ENCODE measurements around the gene EPHB2.
A peak's percentile ranks its signal among the peaks of the same experiment; 100 is the strongest.

Gene EPHB2

DNA sequence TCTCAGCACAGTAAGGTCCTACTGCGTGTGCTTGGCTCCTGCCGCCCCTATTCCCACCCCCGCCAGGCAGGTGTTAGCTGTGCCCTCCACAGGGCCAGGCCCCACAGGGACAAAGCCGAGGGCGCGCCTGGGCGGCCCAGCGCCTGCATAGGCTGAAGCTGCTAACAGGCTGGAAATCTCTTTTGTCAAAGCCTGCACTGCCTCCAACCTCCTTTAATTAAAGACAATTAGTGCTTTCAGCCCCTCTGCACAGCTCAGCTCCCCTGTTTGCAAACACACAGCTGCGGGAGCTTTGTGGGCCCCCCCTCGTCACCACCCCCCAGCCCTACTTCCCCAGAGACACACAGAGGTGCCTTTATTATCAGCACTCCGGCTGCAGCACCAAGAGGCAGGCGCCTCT lies 95.9 kb downstream of the EPHB2 start:
- H4K91ac ChIP-seq (ENCODE audit: low read depth, low read length, poor library complexity) = no peak overlapping the region
- peaks cover 39 to 44% of the 10 kb centered on the region in 2 donors for H3K4me1 ChIP-seq (ENCODE audit: control insufficient read depth in 2 of 2, insufficient read depth in 1 of 2, low read depth in 1 of 2, low read length in 2 of 2)
- no peak overlapping the region for H2BK12ac ChIP-seq (ENCODE audit: low read length)
- no peak overlapping the region for H2BK15ac ChIP-seq (ENCODE audit: low read length)
- no peaks in the 10 kb centered on the region for H3K9me3 ChIP-seq (replicated peaks in 1 of 2; ENCODE audit: control insufficient read depth in 2 of 2, insufficient read depth in 1 of 2, low read depth in 1 of 2, low read length in 2 of 2)
- WGBS, 2 donors (ENCODE audit: extremely low coverage in 2 of 2, insufficient read length in 2 of 2, insufficient replicate concordance in 1 of 2) = no CpG with 5 or more reads among the region's 12 CpGs
- H3K18ac ChIP-seq (ENCODE audit: low read length) = peak overlapping the region; percentile 58
- H3K4me2 ChIP-seq (ENCODE audit: insufficient read depth, low read length, poor library complexity, severe bottlenecking) = peak overlapping the region; percentile 28
- H3K9ac ChIP-seq (ENCODE audit: low read depth, low read length, poor library complexity) = no peak overlapping the region
- no peak overlapping the region for H2AFZ ChIP-seq (ENCODE audit: low read length)
- peak; percentile 70 for DNase-seq (ENCODE audit: low spot score)
- no peak overlapping the region for H3K23ac ChIP-seq (ENCODE audit: low read depth, low read length, poor library complexity)
- peaks cover 0 to 8% (median 0%) of the 10 kb centered on the region in 3 experiments for H3K27me3 ChIP-seq (ENCODE audit: control insufficient read depth in 3 of 3, insufficient read depth in 3 of 3, low read depth in 1 of 3, low read length in 3 of 3)
- H3K79me1 ChIP-seq (ENCODE audit: low read depth, low read length) = peaks cover 2% of the 10 kb centered on the region
- no peak overlapping the region for H3K4me3 ChIP-seq (ENCODE audit: low read length in 2 of 2)
- no peak overlapping the region for H3K4ac ChIP-seq (ENCODE audit: low read length)
- H2AK5ac ChIP-seq (ENCODE audit: low read depth, low read length) = no peak overlapping the region
- no peak overlapping the region for H4K8ac ChIP-seq (ENCODE audit: low read depth, low read length)
- no peaks in the 10 kb centered on the region for H3K36me3 ChIP-seq (replicated peaks in 1 of 2; ENCODE audit: control insufficient read depth in 2 of 2, insufficient read depth in 2 of 2, low read length in 2 of 2)
- H2BK5ac ChIP-seq (ENCODE audit: low read length) = no peak overlapping the region
- H3K14ac ChIP-seq (ENCODE audit: low read length) = no peak overlapping the region
- H3K27ac ChIP-seq (replicated peaks; ENCODE audit: low read length) = no peak overlapping the region
- H2BK120ac ChIP-seq (ENCODE audit: low read depth, low read length) = no peak overlapping the region

DNA sequence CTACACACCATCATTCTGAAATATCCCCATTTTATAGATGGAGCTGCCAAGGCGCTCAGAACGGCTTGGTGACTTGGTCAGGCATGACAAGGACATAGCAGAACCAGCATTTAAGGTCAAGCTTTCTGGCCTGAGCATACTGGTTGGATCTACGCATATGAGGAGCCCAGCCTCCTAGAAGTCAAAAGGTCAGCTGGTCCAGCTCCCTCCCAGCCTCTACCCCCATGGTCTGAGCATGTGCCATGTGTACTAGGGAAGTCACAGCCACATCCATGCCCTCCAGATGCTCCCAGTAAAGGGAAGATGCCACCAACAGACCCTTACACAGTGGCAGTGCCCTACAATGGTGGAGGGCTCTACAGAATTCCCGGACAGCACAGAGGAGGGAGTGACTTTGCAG lies 96.7 kb downstream of the EPHB2 start:
- Histone ChIP-seq H3K27me3 (ENCODE audit: control insufficient read depth in 3 of 3, insufficient read depth in 3 of 3, low read depth in 1 of 3, low read length in 3 of 3) (peaks cover 0 to 8% (median 0%) of the 10 kb centered on the region in 3 experiments), H3K23ac (ENCODE audit: low read depth, low read length, poor library complexity) (no peak overlapping the region), H2BK120ac (ENCODE audit: low read depth, low read length) (no peak overlapping the region), H3K36me3 (replicated peaks in 1 of 2; ENCODE audit: control insufficient read depth in 2 of 2, insufficient read depth in 2 of 2, low read length in 2 of 2) (no peaks in the 10 kb centered on the region), H3K14ac (ENCODE audit: low read length) (no peak overlapping the region), H3K27ac (replicated peaks; ENCODE audit: low read length) (no peak overlapping the region), H3K4me2 (ENCODE audit: insufficient read depth, low read length, poor library complexity, severe bottlenecking) (no peak overlapping the region), H2AK5ac (ENCODE audit: low read depth, low read length) (no peak overlapping the region), H3K18ac (ENCODE audit: low read length) (peak overlapping the region; percentile 9), H2BK15ac (ENCODE audit: low read length) (no peak overlapping the region), H2BK5ac (ENCODE audit: low read length) (no peak overlapping the region), H4K8ac (ENCODE audit: low read depth, low read length) (no peak overlapping the region), H2AFZ (ENCODE audit: low read length) (no peak overlapping the region), H2BK12ac (ENCODE audit: low read length) (no peak overlapping the region), H3K79me1 (ENCODE audit: low read depth, low read length) (peaks cover 2% of the 10 kb centered on the region), H3K4me3 (ENCODE audit: low read length in 2 of 2) (no peak overlapping the region), H3K9me3 (replicated peaks in 1 of 2; ENCODE audit: control insufficient read depth in 2 of 2, insufficient read depth in 1 of 2, low read depth in 1 of 2, low read length in 2 of 2) (no peaks in the 10 kb centered on the region), H4K91ac (ENCODE audit: low read depth, low read length, poor library complexity) (no peak overlapping the region), H3K9ac (ENCODE audit: low read depth, low read length, poor library complexity) (no peak overlapping the region), H3K4ac (ENCODE audit: low read length) (no peak overlapping the region), H3K4me1 (ENCODE audit: control insufficient read depth in 2 of 2, insufficient read depth in 1 of 2, low read depth in 1 of 2, low read length in 2 of 2) (peaks cover 34 to 38% of the 10 kb centered on the region in 2 donors)
- no CpG with 5 or more reads among the region's 4 CpGs for WGBS, 2 donors (ENCODE audit: extremely low coverage in 2 of 2, insufficient read length in 2 of 2, insufficient replicate concordance in 1 of 2)
- no peak for DNase-seq (ENCODE audit: low spot score)

DNA sequence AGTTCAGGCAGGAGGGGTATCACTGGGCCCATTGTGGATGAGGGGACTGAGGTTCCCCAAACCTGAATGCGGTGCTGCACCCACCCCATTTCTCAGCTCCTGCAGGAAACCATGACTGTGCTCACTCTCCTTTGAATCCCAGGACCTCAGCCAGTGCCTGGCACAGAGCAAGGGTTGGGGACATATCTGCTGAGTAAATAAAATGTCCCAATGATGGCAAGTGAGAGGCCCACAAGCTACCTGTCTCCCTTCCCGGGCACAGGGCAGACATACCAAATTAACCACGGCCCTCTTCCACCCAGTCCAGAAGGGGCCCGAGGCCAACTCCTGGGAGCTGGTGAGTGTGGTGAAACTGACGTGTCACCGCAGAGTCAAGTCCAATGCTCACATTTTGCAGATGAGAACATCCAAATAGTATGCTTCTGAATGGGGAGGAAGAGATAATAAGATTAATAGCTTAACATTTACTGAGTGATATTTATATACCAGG lies 97.6 kb downstream of the EPHB2 start:
- Histone ChIP-seq H3K4me1 (ENCODE audit: control insufficient read depth in 2 of 2, insufficient read depth in 1 of 2, low read depth in 1 of 2, low read length in 2 of 2) (peaks cover 32% of the 10 kb centered on the region in 2 donors), H2AK5ac (ENCODE audit: low read depth, low read length) (peak overlapping the region; percentile 41)

DNA sequence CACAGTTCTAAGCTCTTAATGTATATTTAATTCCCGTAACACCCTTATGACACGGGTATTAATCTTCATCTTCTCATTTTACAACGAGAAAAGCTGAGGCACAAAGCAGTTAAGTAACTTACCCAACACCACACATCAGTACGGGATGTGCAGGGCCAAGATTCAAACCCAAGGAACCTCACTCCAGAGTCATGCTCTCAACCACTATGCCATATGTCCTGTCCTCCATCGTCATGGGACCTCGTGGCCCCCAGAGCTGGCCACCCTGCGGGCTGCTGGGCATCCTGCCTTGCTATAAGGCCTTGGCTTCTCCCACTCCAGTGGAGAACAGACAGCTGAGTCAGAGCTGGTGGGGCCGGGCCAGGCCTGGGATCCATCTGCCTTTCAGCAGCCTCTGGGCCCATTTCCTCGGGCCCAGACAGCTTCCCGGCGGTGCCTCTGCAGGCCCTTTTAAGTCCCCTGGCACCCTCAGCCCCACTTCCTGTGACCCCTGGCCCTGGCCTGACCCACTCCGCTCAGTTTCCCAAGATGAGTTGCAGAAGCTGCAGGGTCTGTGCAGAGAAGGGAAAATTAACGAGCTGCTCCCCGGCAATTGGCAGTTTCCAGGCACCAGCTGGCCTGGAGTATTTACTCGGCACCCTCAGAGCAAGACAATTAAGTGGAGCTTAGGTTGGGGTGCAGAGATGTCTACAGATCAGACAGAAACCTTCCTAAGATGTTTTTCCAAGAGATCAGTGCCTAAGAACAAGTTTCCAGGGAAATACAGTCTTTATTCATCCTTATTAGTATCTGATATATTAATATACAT lies 98.2 kb downstream of the EPHB2 start:
- Histone ChIP-seq H2BK5ac (ENCODE audit: low read length) (no peak overlapping the region), H3K4me1 (ENCODE audit: control insufficient read depth in 2 of 2, insufficient read depth in 1 of 2, low read depth in 1 of 2, low read length in 2 of 2) (peaks cover 31 to 32% of the 10 kb centered on the region in 2 donors)
- DNase-seq (ENCODE audit: low spot score) = no peak

More for the DNA sequence above, 97.6 kb downstream of the EPHB2 start:
- Histone ChIP-seq H2BK5ac (ENCODE audit: low read length) (no peak overlapping the region), H3K9ac (ENCODE audit: low read depth, low read length, poor library complexity) (no peak overlapping the region), H4K91ac (ENCODE audit: low read depth, low read length, poor library complexity) (no peak overlapping the region), H3K14ac (ENCODE audit: low read length) (no peak overlapping the region), H3K79me1 (ENCODE audit: low read depth, low read length) (no peaks in the 10 kb centered on the region), H3K4me2 (ENCODE audit: insufficient read depth, low read length, poor library complexity, severe bottlenecking) (no peak overlapping the region), H3K27me3 (ENCODE audit: control insufficient read depth in 3 of 3, insufficient read depth in 3 of 3, low read depth in 1 of 3, low read length in 3 of 3) (peaks cover 0 to 8% (median 0%) of the 10 kb centered on the region in 3 experiments), H3K27ac (replicated peaks; ENCODE audit: low read length) (no peak overlapping the region), H2BK120ac (ENCODE audit: low read depth, low read length) (no peak overlapping the region), H2BK12ac (ENCODE audit: low read length) (no peak overlapping the region), H2AFZ (ENCODE audit: low read length) (no peak overlapping the region), H3K4me3 (ENCODE audit: low read length in 2 of 2) (no peak overlapping the region), H3K23ac (ENCODE audit: low read depth, low read length, poor library complexity) (no peak overlapping the region), H3K36me3 (replicated peaks in 1 of 2; ENCODE audit: control insufficient read depth in 2 of 2, insufficient read depth in 2 of 2, low read length in 2 of 2) (peaks cover 0 to 2% of the 10 kb centered on the region in 2 donors), H3K4ac (ENCODE audit: low read length) (no peak overlapping the region), H4K8ac (ENCODE audit: low read depth, low read length) (no peak overlapping the region), H3K18ac (ENCODE audit: low read length) (no peak overlapping the region), H3K9me3 (replicated peaks in 1 of 2; ENCODE audit: control insufficient read depth in 2 of 2, insufficient read depth in 1 of 2, low read depth in 1 of 2, low read length in 2 of 2) (no peaks in the 10 kb centered on the region), H2BK15ac (ENCODE audit: low read length) (no peak overlapping the region)
- no peak for DNase-seq (ENCODE audit: low spot score)
- no CpG with 5 or more reads among the region's 6 CpGs for WGBS, 2 donors (ENCODE audit: extremely low coverage in 2 of 2, insufficient read length in 2 of 2, insufficient replicate concordance in 1 of 2)

More for the DNA sequence above, 98.2 kb downstream of the EPHB2 start:
- Histone ChIP-seq H3K23ac (ENCODE audit: low read depth, low read length, poor library complexity) (no peak overlapping the region), H3K9me3 (replicated peaks in 1 of 2; ENCODE audit: control insufficient read depth in 2 of 2, insufficient read depth in 1 of 2, low read depth in 1 of 2, low read length in 2 of 2) (no peaks in the 10 kb centered on the region), H3K4ac (ENCODE audit: low read length) (no peak overlapping the region), H2BK120ac (ENCODE audit: low read depth, low read length) (no peak overlapping the region), H3K27ac (replicated peaks; ENCODE audit: low read length) (no peak overlapping the region), H3K4me3 (ENCODE audit: low read length in 2 of 2) (no peak overlapping the region), H3K4me2 (ENCODE audit: insufficient read depth, low read length, poor library complexity, severe bottlenecking) (no peak overlapping the region), H2BK15ac (ENCODE audit: low read length) (no peak overlapping the region), H2AFZ (ENCODE audit: low read length) (no peak overlapping the region), H2BK12ac (ENCODE audit: low read length) (no peak overlapping the region), H3K14ac (ENCODE audit: low read length) (no peak overlapping the region), H3K18ac (ENCODE audit: low read length) (peak overlapping the region; percentile 46), H3K79me1 (ENCODE audit: low read depth, low read length) (no peaks in the 10 kb centered on the region), H4K8ac (ENCODE audit: low read depth, low read length) (no peak overlapping the region), H2AK5ac (ENCODE audit: low read depth, low read length) (no peak overlapping the region), H4K91ac (ENCODE audit: low read depth, low read length, poor library complexity) (no peak overlapping the region), H3K36me3 (replicated peaks in 1 of 2; ENCODE audit: control insufficient read depth in 2 of 2, insufficient read depth in 2 of 2, low read length in 2 of 2) (peaks cover 0 to 2% of the 10 kb centered on the region in 2 donors), H3K9ac (ENCODE audit: low read depth, low read length, poor library complexity) (no peak overlapping the region), H3K27me3 (ENCODE audit: control insufficient read depth in 3 of 3, insufficient read depth in 3 of 3, low read depth in 1 of 3, low read length in 3 of 3) (peaks cover 0 to 8% (median 0%) of the 10 kb centered on the region in 3 experiments)
- no CpG with 5 or more reads among the region's 15 CpGs for WGBS, 2 donors (ENCODE audit: extremely low coverage in 2 of 2, insufficient read length in 2 of 2, insufficient replicate concordance in 1 of 2)

Data from neuronal stem cell (in vitro differentiated cells).